ENCODE data around the gene CHCHD3.

- no peak for TF ChIP-seq ZC3H10 (CRISPR knock-in tag; IDR thresholded peaks at IDR 0.05)
- TF ChIP-seq ARNTL (CRISPR knock-in tag; IDR thresholded peaks at IDR 0.05; ENCODE audit: borderline replicate concordance, low read depth) = no peak
- TF ChIP-seq TOX (CRISPR knock-in tag; IDR thresholded peaks at IDR 0.05; ENCODE audit: borderline replicate concordance) = no peak
- TF ChIP-seq ZFP30 (CRISPR knock-in tag; IDR thresholded peaks at IDR 0.05) = no peak
- TF ChIP-seq, protein P1, sequence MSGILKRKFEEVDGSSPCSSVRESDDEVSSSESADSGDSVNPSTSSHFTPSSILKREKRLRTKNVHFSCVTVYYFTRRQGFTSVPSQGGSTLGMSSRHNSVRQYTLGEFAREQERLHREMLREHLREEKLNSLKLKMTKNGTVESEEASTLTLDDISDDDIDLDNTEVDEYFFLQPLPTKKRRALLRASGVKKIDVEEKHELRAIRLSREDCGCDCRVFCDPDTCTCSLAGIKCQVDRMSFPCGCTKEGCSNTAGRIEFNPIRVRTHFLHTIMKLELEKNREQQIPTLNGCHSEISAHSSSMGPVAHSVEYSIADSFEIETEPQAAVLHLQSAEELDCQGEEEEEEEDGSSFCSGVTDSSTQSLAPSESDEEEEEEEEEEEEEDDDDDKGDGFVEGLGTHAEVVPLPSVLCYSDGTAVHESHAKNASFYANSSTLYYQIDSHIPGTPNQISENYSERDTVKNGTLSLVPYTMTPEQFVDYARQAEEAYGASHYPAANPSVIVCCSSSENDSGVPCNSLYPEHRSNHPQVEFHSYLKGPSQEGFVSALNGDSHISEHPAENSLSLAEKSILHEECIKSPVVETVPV (CRISPR knock-in tag; IDR thresholded peaks at IDR 0.05) = no peak
- no peak for TF ChIP-seq BACH2 (CRISPR knock-in tag; IDR thresholded peaks at IDR 0.05; ENCODE audit: borderline replicate concordance)
- TF ChIP-seq ZNF565 (CRISPR knock-in tag; conservative IDR thresholded peaks at IDR 0.05; ENCODE audit: low read depth) = no peak
- no peak for TF ChIP-seq ESRRG (CRISPR knock-in tag; IDR thresholded peaks at IDR 0.05)
- TF ChIP-seq PATZ1 (CRISPR knock-in tag; IDR thresholded peaks at IDR 0.05; ENCODE audit: borderline replicate concordance) = no peak
- no peak for TF ChIP-seq OSR1 (CRISPR knock-in tag; IDR thresholded peaks at IDR 0.05)
- TF ChIP-seq RARB (CRISPR knock-in tag; IDR thresholded peaks at IDR 0.05) = no peak
- TF ChIP-seq GLIS3 (CRISPR knock-in tag; IDR thresholded peaks at IDR 0.05) = no peak
- TF ChIP-seq CSDC2 (CRISPR knock-in tag; IDR thresholded peaks at IDR 0.05) = no peak
- TF ChIP-seq ZNF8 (CRISPR knock-in tag; IDR thresholded peaks at IDR 0.05) = no peak
Measured at GRCh38 chr7:132939495-132939894, 142.4 kb downstream of the CHCHD3 start.

All from SK-N-SH treated with all-trans-retinoic acid at 6 μM for 48 hours (cell line).